Gastrocnemius medialis (tissue), 4 donors: Measurements from ENCODE around the gene CLCA2.

Experiments
- CTCF ChIP-seq, 5 experiments: fragments of 450-650 bp in 3 of 5; fragments of 200-600 bp in 2 of 5; sonication (generic) in 2 of 5; IDR thresholded peaks in 4 of 5; conservative IDR thresholded peaks in 1 of 5; 1 replicate in 4 of 5; 2 replicates in 1 of 5; pipeline ENCODE4 v1.5.1; 2016 to 2019; ENCODE audit warnings: antibody characterized with exemption in 5 of 5, mild to moderate bottlenecking in 3 of 5, moderate library complexity in 3 of 5
- POLR2A ChIP-seq, 2 donors: fragments of 450-650 bp; IDR thresholded peaks; one replicate each; pipeline ENCODE4 v1.6.1; 2017; ENCODE audit warnings: antibody characterized with exemption in 2 of 2, mild to moderate bottlenecking in 2 of 2, moderate library complexity in 2 of 2

- no peak for TF ChIP-seq CTCF (IDR thresholded peaks at IDR 0.05 in 4 of 5, conservative IDR thresholded peaks at IDR 0.05 in 1 of 5)
- no peak for TF ChIP-seq POLR2A (IDR thresholded peaks at IDR 0.05)
These were observed 81.1 kb downstream of the CLCA2 start for GRCh38 chr1:86504895-86505563.
